NCI-H446 (cell line): Measurements from ENCODE around the gene TMEM232.

ENCODE experiments used
- DNase-seq, 2 experiments: peaks; one replicate each; lab custom pipeline; 2025; lab: John Stamatoyannopoulos, UW

TMEM232 gene

DNA sequence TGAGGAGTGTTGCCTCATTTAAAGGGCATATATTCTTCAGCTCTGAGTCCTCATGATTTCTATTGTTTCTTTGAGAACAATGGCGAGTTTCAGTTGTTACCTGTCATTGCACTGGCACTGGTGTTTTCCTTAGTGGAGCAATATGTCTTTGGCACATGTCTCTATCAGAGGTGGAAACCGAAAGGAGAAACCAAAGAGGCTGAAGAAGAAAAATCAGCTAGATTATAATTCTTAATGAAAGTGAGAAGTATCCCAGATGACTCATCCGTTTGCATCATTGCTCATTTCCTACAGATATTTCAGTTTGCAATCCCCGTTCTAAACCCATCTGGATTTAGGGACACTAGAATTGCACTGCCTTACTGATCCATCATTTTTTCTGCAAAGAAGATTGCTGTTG is 324.6 kb downstream of the TMEM232 start:
- no peak for DNase-seq

GRCh38 chr5:110398951-110399350 is 327.5 kb downstream of the TMEM232 start:
- no peak for DNase-seq

GRCh38 chr5:110397281-110397680 is 329.2 kb downstream of the TMEM232 start:
- no peak for DNase-seq

GRCh38 chr5:110386782-110387181 is 339.7 kb downstream of the TMEM232 start:
- peak in 1 of 2 experiments; percentile 44 for DNase-seq

GRCh38 chr5:110383231-110383630 is 343.2 kb downstream of the TMEM232 start:
- no peak for DNase-seq

DNA sequence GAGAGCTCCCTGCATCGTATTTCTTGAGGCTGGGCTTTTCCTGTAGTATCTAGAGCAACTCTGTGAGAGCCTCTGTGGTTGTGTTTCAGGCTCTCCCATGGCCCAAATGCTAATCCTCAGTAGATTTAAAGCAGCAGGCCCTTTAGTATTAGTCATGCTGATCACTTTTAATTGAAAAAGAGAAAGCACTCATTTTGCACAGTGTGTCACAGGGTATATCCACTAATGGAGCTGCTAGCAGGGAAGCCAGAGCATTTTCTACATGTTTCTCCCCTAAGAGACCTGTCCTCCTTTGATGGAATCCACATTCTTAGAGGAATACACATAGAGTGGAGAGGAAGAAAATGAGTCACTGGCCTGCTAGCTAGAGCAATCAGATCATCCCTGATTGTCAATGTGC is 348.5 kb downstream of the TMEM232 start:
- no peak for DNase-seq

- no peak for DNase-seq
These were observed 349.1 kb downstream of the TMEM232 start for GRCh38 chr5:110377361-110377760.

GRCh38 chr5:110376281-110376951 is 350.1 kb downstream of the TMEM232 start:
- DNase-seq: no peak

DNA sequence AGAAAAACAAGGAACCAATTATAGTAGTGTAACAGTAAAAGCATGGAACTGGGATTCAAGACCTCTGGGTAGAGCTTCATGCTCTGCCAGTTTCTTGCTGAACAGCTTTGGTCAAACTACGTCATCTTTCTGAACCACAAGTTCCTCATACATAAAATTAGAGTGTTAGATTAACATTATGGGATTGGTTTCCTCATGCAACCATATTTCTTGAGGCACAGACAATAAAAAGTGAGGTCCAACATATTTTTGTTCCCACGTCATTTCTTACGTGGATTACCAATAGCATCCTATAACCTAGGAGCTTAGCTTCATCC is 354.8 kb downstream of the TMEM232 start:
- DNase-seq: no peak

DNA sequence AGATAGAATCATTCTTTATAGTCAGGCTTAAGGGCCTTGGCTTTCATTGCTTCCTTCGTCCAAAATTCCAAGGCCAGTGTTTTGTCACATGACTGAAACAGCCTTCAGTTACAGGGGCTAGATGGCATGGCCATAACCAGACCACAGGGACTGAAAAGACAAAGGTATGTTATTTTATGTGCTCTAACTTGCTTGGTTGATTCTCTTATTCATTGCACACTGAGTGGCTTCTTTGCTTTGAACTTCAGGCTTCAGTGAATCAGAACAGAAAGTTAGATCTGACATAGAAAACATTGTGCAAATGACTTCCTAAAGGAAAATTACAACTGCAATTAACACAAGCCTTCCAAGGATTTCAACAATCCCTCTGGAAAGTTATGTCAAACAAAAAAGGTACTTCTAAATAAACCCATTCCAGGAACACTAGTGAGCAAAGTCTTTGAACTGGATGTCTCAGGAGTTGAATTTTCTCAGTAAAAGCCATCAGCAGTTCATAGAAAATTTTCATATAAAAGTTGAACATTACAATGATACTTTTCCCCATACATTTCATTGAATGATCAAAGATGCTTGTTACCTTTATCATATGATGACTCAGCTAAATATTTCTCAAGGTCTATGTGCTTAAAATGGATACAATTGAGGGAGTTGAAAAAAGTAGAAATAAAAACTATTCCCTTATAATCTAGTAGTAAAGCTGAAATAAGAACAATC is 355.3 kb downstream of the TMEM232 start:
- no peak for DNase-seq
